ENCODE results near the gene NFATC2. TPM values are rescaled to one million over a fixed set of nuclear protein-coding genes. Genes with fewer than 3 reads are reported as not detected.

Gene NFATC2
- total RNA-seq, 1 donor from 2014 or later = 2.0 TPM

DNA sequence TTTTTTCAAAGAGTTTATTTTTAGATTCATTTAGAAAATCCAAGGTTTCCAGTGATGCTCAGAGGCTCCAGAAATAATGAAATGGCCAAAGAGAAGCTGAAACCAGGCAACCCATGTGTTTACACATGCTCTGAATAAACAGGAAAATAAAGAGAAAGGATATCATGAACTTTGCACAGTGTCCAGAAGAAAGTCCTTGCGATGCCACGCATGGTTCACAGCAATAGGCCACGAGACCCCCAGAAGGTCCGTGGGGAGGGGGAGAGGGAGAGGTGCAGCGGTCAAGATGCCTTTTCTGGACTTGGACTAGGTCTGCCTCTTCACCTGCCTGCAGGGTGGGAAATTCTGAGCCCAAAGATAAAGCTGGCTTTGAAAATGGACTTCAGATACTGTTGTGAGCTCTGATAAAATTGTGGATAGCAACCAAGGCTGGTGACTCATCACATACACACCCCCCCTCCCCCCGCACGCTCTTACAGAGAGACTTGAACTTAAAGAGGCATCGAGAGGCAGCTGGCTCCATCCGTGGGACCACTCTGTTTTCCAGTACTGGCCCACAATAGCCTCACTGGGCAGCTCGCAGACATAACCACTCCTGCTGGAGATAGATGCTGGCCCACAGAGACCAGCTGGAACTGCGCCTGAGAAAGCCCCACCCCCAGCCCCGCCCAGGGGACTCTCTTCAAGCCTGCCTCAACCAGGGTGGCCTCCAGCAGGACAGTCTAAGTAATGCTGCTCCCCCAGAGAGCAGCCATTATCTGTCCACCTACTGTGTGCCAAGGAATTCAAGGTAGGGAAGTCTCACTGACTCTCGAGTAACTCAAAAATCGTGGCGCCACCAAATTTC, 21.2 kb upstream of the NFATC2 start:
- peak overlapping the region; percentile 98 for H3K27ac Mint-ChIP-seq (ENCODE audit: unreplicated experiment)
- peak overlapping the region; percentile 82 for H3K4me3 Mint-ChIP-seq (ENCODE audit: unreplicated experiment)
- no peak for DNase-seq (ENCODE audit: low spot score)
- peaks cover 46% of the 10 kb centered on the region for H3K4me1 Mint-ChIP-seq (ENCODE audit: low read depth)
- TF ChIP-seq, protein P1, sequence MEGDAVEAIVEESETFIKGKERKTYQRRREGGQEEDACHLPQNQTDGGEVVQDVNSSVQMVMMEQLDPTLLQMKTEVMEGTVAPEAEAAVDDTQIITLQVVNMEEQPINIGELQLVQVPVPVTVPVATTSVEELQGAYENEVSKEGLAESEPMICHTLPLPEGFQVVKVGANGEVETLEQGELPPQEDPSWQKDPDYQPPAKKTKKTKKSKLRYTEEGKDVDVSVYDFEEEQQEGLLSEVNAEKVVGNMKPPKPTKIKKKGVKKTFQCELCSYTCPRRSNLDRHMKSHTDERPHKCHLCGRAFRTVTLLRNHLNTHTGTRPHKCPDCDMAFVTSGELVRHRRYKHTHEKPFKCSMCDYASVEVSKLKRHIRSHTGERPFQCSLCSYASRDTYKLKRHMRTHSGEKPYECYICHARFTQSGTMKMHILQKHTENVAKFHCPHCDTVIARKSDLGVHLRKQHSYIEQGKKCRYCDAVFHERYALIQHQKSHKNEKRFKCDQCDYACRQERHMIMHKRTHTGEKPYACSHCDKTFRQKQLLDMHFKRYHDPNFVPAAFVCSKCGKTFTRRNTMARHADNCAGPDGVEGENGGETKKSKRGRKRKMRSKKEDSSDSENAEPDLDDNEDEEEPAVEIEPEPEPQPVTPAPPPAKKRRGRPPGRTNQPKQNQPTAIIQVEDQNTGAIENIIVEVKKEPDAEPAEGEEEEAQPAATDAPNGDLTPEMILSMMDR (IDR thresholded peaks at IDR 0.05) = peak; percentile 25
- no peaks in the 10 kb centered on the region for H3K36me3 Mint-ChIP-seq (ENCODE audit: low read depth)
- H3K9me3 Mint-ChIP-seq (ENCODE audit: low read depth) = no peaks in the 10 kb centered on the region
- peaks cover 3% of the 10 kb centered on the region for H3K27me3 Mint-ChIP-seq (ENCODE audit: low read depth)

DNA sequence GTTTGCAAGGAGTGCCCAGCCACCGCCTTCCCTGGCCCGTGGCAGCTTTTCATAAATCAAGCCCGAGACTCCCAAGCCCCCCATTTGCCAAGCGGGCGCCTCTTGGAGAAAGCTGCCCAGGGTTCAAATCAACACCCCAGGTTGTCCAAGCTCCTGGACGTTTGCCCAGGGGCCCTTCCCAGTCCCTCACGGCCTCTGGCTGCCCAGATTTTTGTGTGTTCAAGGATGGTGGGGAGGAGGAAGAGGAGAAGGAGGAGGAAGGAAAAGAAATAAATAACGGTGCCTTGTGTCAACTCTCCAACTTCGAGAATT, 20.6 kb upstream of the NFATC2 start:
- TF ChIP-seq, protein P1 (IDR thresholded peaks at IDR 0.05) = no peak
- no peak for DNase-seq (ENCODE audit: low spot score)
- H3K4me1 Mint-ChIP-seq (ENCODE audit: low read depth) = peaks cover 46% of the 10 kb centered on the region
- H3K4me3 Mint-ChIP-seq (ENCODE audit: unreplicated experiment) = peak overlapping the region; percentile 82
- peak overlapping the region; percentile 98 for H3K27ac Mint-ChIP-seq (ENCODE audit: unreplicated experiment)
- peaks cover 3% of the 10 kb centered on the region for H3K27me3 Mint-ChIP-seq (ENCODE audit: low read depth)
- no peaks in the 10 kb centered on the region for H3K9me3 Mint-ChIP-seq (ENCODE audit: low read depth)
- no peaks in the 10 kb centered on the region for H3K36me3 Mint-ChIP-seq (ENCODE audit: low read depth)

DNA sequence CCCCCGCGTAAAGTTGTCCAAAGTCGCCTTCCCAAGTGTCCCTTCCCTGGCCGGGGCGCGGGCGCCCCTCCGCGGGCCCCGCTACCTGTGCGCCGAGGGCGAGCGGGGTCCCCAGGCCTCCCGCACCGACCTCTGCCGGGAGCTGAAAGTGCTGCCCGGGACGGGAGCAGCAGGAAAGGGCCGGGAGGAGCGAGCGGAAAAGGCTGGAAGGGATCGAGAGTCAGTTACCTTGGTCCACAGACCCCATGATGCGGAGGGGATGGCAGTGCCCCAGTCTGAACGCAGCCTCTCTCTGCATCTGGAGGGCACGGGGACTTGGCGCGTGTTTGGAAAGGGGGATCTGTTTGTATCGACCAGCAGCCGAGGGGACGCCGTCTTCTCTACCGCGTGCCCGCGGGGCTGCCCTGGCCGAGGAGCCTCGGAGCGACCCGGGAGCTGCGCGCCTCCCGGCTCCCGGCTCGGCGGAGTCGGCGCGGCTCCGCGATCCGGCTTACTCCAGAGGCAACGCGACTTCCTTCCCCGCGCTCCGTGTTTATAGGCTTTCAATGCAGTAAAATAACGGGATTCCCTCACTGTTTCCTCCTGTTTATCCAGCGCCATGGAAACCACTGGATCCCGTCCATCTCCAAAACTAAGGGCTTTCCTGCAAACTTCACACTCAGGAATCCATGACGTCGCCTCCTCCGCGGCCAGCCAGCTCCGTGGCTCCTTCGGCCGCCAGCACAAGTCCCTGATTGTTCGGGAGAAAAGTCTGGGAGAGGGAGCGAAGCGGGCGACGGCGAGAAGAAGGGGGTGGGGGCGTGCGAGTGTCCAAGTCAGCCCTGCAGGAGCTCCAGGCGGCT, 20.0 kb upstream of the NFATC2 start:
- H3K27ac Mint-ChIP-seq (ENCODE audit: unreplicated experiment) = peak overlapping the region; percentile 98
- TF ChIP-seq, protein P1 (IDR thresholded peaks at IDR 0.05) = peak; percentile 66

DNA sequence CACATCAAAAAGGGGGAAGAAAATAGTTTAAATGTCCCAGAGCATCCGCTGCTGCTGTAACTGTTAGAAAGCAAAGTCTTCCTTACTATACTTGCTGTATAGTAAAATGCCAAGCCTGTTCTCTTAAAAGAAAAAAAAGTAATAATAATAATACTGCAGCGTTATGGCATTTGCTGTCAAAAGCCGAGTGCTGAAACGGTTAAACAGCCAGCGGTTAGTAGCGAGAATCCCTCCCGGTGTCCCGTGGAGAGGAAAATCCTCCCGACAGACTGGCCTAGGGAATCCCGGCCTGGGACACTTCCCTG, 19.5 kb upstream of the NFATC2 start:
- TF ChIP-seq, protein P1 (IDR thresholded peaks at IDR 0.05) = no peak
- no peak for DNase-seq (ENCODE audit: low spot score)
- peak overlapping the region; percentile 98 for H3K27ac Mint-ChIP-seq (ENCODE audit: unreplicated experiment)

More for the DNA sequence above, 20.0 kb upstream of the NFATC2 start:
- Mint-ChIP-seq H3K36me3 (ENCODE audit: low read depth) (no peaks in the 10 kb centered on the region), H3K27me3 (ENCODE audit: low read depth) (no peaks in the 10 kb centered on the region), H3K4me3 (ENCODE audit: unreplicated experiment) (peak overlapping the region; percentile 82), H3K9me3 (ENCODE audit: low read depth) (no peaks in the 10 kb centered on the region), H3K4me1 (ENCODE audit: low read depth) (peaks cover 46% of the 10 kb centered on the region)
- no peak for DNase-seq (ENCODE audit: low spot score)

DNA sequence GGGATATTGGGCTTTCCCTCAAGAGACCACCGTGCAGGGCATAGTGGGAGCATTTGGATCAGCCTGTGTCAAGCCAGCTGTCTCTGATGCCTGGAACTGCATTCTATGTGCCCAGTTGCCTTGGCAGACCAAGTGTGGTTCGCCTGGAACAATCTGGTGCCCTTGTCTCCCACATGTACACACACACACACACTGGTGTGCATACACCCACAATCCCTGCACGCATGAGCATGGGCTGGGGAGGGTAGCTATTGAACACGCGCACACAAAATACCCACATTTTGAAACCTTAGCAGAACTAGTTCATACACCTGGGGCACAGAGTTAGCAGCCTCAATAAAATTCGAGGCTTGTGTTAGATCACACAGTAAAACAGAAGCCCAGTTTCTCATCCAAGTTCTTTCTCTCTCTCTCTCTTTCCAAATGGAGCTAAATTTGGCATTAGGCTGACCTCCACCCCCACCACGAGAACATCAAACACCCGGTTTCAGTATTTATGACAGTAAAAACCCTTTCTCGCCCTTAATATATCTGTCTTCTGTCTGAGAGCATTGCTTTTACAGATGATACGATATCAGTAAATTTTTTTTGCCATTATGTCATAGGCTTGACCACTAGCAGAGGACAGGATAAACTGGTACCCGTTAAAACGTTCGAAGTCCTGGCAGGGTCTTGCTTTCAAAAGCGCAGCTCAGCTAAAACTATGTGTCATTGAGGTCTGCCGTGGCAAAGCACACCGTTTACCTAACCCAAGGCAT, 18.2 kb upstream of the NFATC2 start:
- H3K4me3 Mint-ChIP-seq (ENCODE audit: unreplicated experiment) = peak overlapping the region; percentile 82
- peaks cover 41% of the 10 kb centered on the region for H3K4me1 Mint-ChIP-seq (ENCODE audit: low read depth)
- peak overlapping the region; percentile 84 for H3K27ac Mint-ChIP-seq (ENCODE audit: unreplicated experiment)
- peaks cover 5% of the 10 kb centered on the region for H3K36me3 Mint-ChIP-seq (ENCODE audit: low read depth)
- no peaks in the 10 kb centered on the region for H3K27me3 Mint-ChIP-seq (ENCODE audit: low read depth)
- TF ChIP-seq, protein P1 (IDR thresholded peaks at IDR 0.05) = no peak
- DNase-seq (ENCODE audit: low spot score) = no peak
- H3K9me3 Mint-ChIP-seq (ENCODE audit: low read depth) = no peaks in the 10 kb centered on the region

More for the DNA sequence above, 19.5 kb upstream of the NFATC2 start:
- H3K4me3 Mint-ChIP-seq (ENCODE audit: unreplicated experiment) = peak overlapping the region; percentile 82
- no peaks in the 10 kb centered on the region for H3K9me3 Mint-ChIP-seq (ENCODE audit: low read depth)
- no peaks in the 10 kb centered on the region for H3K36me3 Mint-ChIP-seq (ENCODE audit: low read depth)
- peaks cover 46% of the 10 kb centered on the region for H3K4me1 Mint-ChIP-seq (ENCODE audit: low read depth)
- H3K27me3 Mint-ChIP-seq (ENCODE audit: low read depth) = no peaks in the 10 kb centered on the region

Data from chondrocyte (in vitro differentiated cells).